ENCODE data around the gene CCL4L2.
"Not testable (repeated sequence)": the region's sequence is repeated elsewhere in the genome, so short reads cannot be mapped to it uniquely, and the experiment has no call there.

The CCL4L2 gene

DNA sequence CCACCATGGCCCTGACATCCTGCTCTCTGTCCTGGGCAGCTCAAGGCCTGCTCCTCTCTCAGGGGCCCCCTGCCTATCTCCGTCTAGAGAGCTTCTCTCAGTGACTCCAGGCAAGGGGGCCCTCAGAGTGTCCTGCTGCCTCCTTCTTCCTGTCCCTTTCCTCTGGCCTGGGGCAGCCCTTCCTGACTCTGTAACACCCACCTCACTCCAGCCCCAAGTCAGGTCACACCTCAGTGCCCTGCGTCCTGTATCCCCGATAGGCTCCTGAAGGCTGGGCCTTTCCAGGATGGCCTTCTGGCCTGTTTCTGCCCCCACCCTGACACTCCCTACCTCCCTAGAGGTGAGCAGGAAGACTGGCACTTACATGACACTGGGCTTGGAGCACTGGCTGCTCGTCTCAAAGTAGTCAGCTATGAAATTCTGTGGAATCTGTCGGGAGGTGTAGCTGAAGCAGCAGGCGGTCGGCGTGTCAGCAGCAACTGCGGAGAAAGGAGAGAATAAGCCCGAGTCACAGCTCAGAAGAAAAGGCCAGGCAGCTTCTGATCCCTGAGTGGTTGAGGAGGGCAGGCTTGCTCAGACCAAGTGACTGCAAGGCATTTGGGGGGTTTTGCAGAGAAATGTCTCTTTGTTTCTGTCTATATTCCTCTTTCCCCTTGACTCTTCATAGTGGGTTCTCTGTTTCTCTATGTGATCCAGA lies 15.3 kb upstream of the CCL4L2 start:
- H3K4me3 ChIP-seq (ENCODE audit: insufficient read depth, low read depth, low read length, poor library complexity, severe bottlenecking) = no peak overlapping the region
- no peak for DNase-seq
- H3K4me1 ChIP-seq (ENCODE audit: control insufficient read depth, insufficient read depth, low read length, poor library complexity, severe bottlenecking) = no peaks in the 10 kb centered on the region
- H3K9me3 ChIP-seq (ENCODE audit: control insufficient read depth, low read length) = no peaks in the 10 kb centered on the region
- H3K36me3 ChIP-seq (ENCODE audit: control insufficient read depth, insufficient read depth, low read length) = no peaks in the 10 kb centered on the region
- H3K27ac ChIP-seq (ENCODE audit: insufficient read depth, low read length, poor library complexity, severe bottlenecking) = no peak overlapping the region
- no peaks in the 10 kb centered on the region for H3K27me3 ChIP-seq (replicated peaks; ENCODE audit: control insufficient read depth, insufficient read depth, low read length, poor library complexity, severe bottlenecking)

- no peaks in the 10 kb centered on the region for H3K4me1 ChIP-seq (ENCODE audit: control insufficient read depth, insufficient read depth, low read length, poor library complexity, severe bottlenecking)
- H3K27ac ChIP-seq (ENCODE audit: insufficient read depth, low read length, poor library complexity, severe bottlenecking) = no peak overlapping the region
- no peak for DNase-seq
- H3K36me3 ChIP-seq (ENCODE audit: control insufficient read depth, insufficient read depth, low read length) = no peaks in the 10 kb centered on the region
- no peak overlapping the region for H3K4me3 ChIP-seq (ENCODE audit: insufficient read depth, low read depth, low read length, poor library complexity, severe bottlenecking)
- no peaks in the 10 kb centered on the region for H3K27me3 ChIP-seq (replicated peaks; ENCODE audit: control insufficient read depth, insufficient read depth, low read length, poor library complexity, severe bottlenecking)
- no peaks in the 10 kb centered on the region for H3K9me3 ChIP-seq (ENCODE audit: control insufficient read depth, low read length)
These were observed 14.8 kb upstream of the CCL4L2 start for GRCh38 chr17:36196131-36196486.

DNA sequence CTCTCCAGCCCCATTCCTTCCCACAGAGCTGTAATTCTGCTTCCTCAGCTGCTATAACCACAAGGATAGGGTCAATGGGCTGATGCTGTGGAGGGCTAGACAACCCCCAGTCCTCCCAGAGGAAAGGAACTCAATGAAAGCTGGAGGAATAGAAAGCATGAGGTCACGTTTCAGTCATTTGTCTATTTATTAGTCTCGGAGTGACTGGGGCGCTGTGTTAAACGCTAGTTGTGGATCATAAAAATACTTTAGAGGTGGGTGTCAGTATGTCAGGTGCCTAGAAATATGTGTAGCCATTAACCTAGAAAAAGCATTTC lies 13.5 kb upstream of the CCL4L2 start:
- Histone ChIP-seq H3K36me3 (ENCODE audit: control insufficient read depth, insufficient read depth, low read length) (no peaks in the 10 kb centered on the region), H3K27me3 (replicated peaks; ENCODE audit: control insufficient read depth, insufficient read depth, low read length, poor library complexity, severe bottlenecking) (no peaks in the 10 kb centered on the region), H3K27ac (ENCODE audit: insufficient read depth, low read length, poor library complexity, severe bottlenecking) (no peak overlapping the region), H3K4me3 (ENCODE audit: insufficient read depth, low read depth, low read length, poor library complexity, severe bottlenecking) (no peak overlapping the region), H3K9me3 (ENCODE audit: control insufficient read depth, low read length) (no peaks in the 10 kb centered on the region), H3K4me1 (ENCODE audit: control insufficient read depth, insufficient read depth, low read length, poor library complexity, severe bottlenecking) (no peaks in the 10 kb centered on the region)
- DNase-seq = no peak

DNA sequence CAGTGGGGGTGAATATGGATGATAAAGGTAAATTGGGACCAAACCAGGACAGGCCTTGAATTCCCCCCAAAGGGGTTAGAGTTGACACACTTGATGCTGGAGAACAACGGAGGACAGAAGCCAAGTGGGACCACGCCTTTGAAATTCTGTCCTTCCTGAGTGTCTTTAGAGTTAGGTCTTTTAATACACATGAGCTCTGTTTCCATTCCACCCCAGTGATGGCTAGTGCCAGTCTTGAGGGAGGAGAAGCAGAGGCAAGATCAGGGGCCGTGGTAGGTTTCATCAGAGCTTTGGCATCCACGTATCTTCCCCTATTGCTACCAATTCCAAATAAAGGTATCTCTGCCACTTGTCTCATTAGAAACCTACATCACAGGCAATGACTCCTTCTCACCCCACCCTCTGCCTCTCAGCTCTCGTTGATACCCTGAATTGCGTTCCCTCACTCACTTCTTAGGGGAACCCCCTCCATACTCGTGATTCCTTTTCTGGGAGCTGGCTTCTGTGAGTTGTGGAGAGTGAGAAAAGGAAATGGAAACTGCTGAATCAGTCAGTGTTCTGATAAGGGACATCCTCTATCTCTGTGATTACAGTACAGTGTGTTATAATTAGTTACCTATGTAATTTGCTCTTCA lies 11.9 kb upstream of the CCL4L2 start:
- Histone ChIP-seq H3K36me3 (ENCODE audit: control insufficient read depth, insufficient read depth, low read length) (no peaks in the 10 kb centered on the region), H3K4me3 (ENCODE audit: insufficient read depth, low read depth, low read length, poor library complexity, severe bottlenecking) (no peak overlapping the region), H3K27ac (ENCODE audit: insufficient read depth, low read length, poor library complexity, severe bottlenecking) (no peak overlapping the region), H3K9me3 (ENCODE audit: control insufficient read depth, low read length) (no peaks in the 10 kb centered on the region), H3K27me3 (replicated peaks; ENCODE audit: control insufficient read depth, insufficient read depth, low read length, poor library complexity, severe bottlenecking) (no peaks in the 10 kb centered on the region), H3K4me1 (ENCODE audit: control insufficient read depth, insufficient read depth, low read length, poor library complexity, severe bottlenecking) (no peaks in the 10 kb centered on the region)
- DNase-seq = no peak

DNA sequence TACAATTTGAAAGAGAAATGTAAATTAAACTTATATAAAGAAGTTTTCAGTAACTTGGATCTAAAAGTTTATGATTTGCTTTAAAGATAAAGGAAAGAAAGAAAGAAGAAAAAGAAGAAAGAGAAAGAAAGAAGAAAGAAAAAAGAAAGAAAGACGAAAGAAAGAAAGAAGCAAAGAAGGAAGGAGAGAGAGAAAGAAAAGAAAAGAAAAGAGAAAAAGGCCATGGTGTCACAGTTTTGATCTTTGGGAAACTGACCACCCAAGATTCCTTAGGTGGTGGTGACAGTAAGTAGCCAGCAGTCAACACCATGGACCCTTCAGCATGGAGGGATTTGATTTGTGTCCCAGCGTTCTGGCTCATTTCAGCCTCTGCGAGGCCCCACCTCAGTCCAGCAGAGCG lies 9.8 kb upstream of the CCL4L2 start:
- DNase-seq; H3K27me3 ChIP-seq (replicated peaks; ENCODE audit: control insufficient read depth, insufficient read depth, low read length, poor library complexity, severe bottlenecking); H3K27ac ChIP-seq (ENCODE audit: insufficient read depth, low read length, poor library complexity, severe bottlenecking); H3K4me3 ChIP-seq (ENCODE audit: insufficient read depth, low read depth, low read length, poor library complexity, severe bottlenecking); H3K4me1 ChIP-seq (ENCODE audit: control insufficient read depth, insufficient read depth, low read length, poor library complexity, severe bottlenecking); H3K9me3 ChIP-seq (ENCODE audit: control insufficient read depth, low read length); H3K36me3 ChIP-seq (ENCODE audit: control insufficient read depth, insufficient read depth, low read length): not testable (repeated sequence)

- H3K4me3 ChIP-seq (ENCODE audit: insufficient read depth, low read depth, low read length, poor library complexity, severe bottlenecking); H3K27me3 ChIP-seq (replicated peaks; ENCODE audit: control insufficient read depth, insufficient read depth, low read length, poor library complexity, severe bottlenecking); H3K9me3 ChIP-seq (ENCODE audit: control insufficient read depth, low read length); H3K36me3 ChIP-seq (ENCODE audit: control insufficient read depth, insufficient read depth, low read length); H3K4me1 ChIP-seq (ENCODE audit: control insufficient read depth, insufficient read depth, low read length, poor library complexity, severe bottlenecking); DNase-seq; H3K27ac ChIP-seq (ENCODE audit: insufficient read depth, low read length, poor library complexity, severe bottlenecking): not testable (repeated sequence)
These were observed 9.4 kb upstream of the CCL4L2 start for GRCh38 chr17:36201506-36201905.

DNA sequence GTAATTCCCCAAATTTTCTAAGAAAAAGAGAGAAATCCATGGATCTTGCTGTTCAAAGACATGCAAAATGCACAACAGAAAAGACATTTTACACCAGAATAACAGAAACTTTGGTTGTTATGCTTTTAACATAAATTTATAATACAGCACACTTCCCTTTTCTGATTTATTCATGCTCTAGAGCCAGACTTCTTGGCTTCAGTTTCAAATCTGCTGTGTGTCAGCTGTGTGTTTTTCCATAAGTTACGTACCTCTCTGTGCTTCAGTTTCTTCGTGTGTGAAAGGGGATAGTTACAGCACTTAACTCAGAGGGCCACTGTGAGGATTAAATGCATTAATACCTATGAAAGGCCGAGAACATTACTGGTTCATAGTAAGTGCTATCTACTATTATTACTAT lies 7.5 kb upstream of the CCL4L2 start:
- DNase-seq = no peak
- H3K27ac ChIP-seq (ENCODE audit: insufficient read depth, low read length, poor library complexity, severe bottlenecking) = no peak overlapping the region
- H3K36me3 ChIP-seq (ENCODE audit: control insufficient read depth, insufficient read depth, low read length) = no peaks in the 10 kb centered on the region
- no peaks in the 10 kb centered on the region for H3K9me3 ChIP-seq (ENCODE audit: control insufficient read depth, low read length)
- no peak overlapping the region for H3K4me3 ChIP-seq (ENCODE audit: insufficient read depth, low read depth, low read length, poor library complexity, severe bottlenecking)
- no peaks in the 10 kb centered on the region for H3K27me3 ChIP-seq (replicated peaks; ENCODE audit: control insufficient read depth, insufficient read depth, low read length, poor library complexity, severe bottlenecking)
- no peaks in the 10 kb centered on the region for H3K4me1 ChIP-seq (ENCODE audit: control insufficient read depth, insufficient read depth, low read length, poor library complexity, severe bottlenecking)

DNA sequence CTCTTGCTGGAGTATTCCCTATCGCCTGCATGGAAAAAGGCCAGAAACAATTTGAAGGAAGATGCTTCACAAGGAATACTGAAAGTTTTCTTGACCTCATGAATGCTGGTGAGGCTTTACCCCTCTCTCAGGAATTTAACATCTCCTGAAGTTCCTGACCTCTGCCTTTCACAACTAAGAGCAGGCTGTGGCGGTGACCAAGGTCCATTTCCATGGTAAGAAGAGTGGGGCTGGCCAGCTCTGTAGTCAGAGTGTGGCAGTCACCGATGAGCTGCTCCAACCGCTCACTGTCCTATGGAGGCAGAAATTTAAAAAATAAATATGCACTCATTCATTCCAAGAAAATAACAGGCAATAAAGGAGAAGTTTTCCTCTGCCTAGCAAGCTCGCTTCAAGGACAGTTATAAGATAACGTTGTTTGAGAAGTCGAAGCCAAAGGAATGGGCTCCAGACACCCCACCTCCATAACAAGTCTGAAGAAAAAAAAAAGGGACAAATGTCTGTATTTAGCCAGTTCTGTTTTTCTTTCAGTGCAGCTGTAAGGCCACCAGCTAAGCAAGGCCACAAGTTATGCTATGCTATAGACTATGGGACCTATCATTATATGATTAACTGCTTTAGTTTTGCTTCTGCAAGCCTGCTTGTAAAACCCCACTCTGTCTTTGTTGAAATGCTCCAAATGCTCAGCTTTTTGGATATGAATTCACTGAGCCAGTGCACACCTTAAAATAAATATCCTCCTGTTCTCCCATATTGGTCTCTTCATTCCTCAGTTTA lies 6.0 kb upstream of the CCL4L2 start:
- no peak overlapping the region for H3K4me3 ChIP-seq (ENCODE audit: insufficient read depth, low read depth, low read length, poor library complexity, severe bottlenecking)
- H3K36me3 ChIP-seq (ENCODE audit: control insufficient read depth, insufficient read depth, low read length) = no peaks in the 10 kb centered on the region
- H3K4me1 ChIP-seq (ENCODE audit: control insufficient read depth, insufficient read depth, low read length, poor library complexity, severe bottlenecking) = no peaks in the 10 kb centered on the region
- no peak for DNase-seq
- no peaks in the 10 kb centered on the region for H3K27me3 ChIP-seq (replicated peaks; ENCODE audit: control insufficient read depth, insufficient read depth, low read length, poor library complexity, severe bottlenecking)
- no peaks in the 10 kb centered on the region for H3K9me3 ChIP-seq (ENCODE audit: control insufficient read depth, low read length)
- no peak overlapping the region for H3K27ac ChIP-seq (ENCODE audit: insufficient read depth, low read length, poor library complexity, severe bottlenecking)

- H3K4me1 ChIP-seq (ENCODE audit: control insufficient read depth, insufficient read depth, low read length, poor library complexity, severe bottlenecking) = no peaks in the 10 kb centered on the region
- no peak overlapping the region for H3K27ac ChIP-seq (ENCODE audit: insufficient read depth, low read length, poor library complexity, severe bottlenecking)
These were observed 5.0 kb upstream of the CCL4L2 start for GRCh38 chr17:36205637-36206485.

DNA sequence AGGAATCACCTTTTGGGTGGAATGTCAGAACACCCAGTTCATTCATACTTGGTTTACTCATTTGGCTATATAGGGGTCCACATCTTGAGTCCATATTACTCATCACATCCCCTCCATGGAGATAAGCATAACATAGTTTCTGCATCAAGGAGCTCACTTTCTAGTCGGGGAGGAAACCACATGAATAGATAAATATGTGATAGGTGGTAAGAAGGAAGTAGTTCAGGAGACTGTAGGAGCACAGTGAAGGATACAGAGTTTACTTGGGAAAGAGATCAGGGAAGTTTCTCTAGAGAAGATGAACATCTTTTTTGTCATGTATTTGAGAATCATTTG lies 4.4 kb upstream of the CCL4L2 start:
- H3K4me3 ChIP-seq (ENCODE audit: insufficient read depth, low read depth, low read length, poor library complexity, severe bottlenecking); H3K27ac ChIP-seq (ENCODE audit: insufficient read depth, low read length, poor library complexity, severe bottlenecking); DNase-seq; H3K9me3 ChIP-seq (ENCODE audit: control insufficient read depth, low read length); H3K36me3 ChIP-seq (ENCODE audit: control insufficient read depth, insufficient read depth, low read length); H3K4me1 ChIP-seq (ENCODE audit: control insufficient read depth, insufficient read depth, low read length, poor library complexity, severe bottlenecking); H3K27me3 ChIP-seq (replicated peaks; ENCODE audit: control insufficient read depth, insufficient read depth, low read length, poor library complexity, severe bottlenecking): not testable (repeated sequence)

More at GRCh38 chr17:36205637-36206485, 5.0 kb upstream of the CCL4L2 start:
- no peak for DNase-seq
- H3K36me3 ChIP-seq (ENCODE audit: control insufficient read depth, insufficient read depth, low read length) = no peaks in the 10 kb centered on the region
- no peaks in the 10 kb centered on the region for H3K9me3 ChIP-seq (ENCODE audit: control insufficient read depth, low read length)
- no peak overlapping the region for H3K4me3 ChIP-seq (ENCODE audit: insufficient read depth, low read depth, low read length, poor library complexity, severe bottlenecking)
- no peaks in the 10 kb centered on the region for H3K27me3 ChIP-seq (replicated peaks; ENCODE audit: control insufficient read depth, insufficient read depth, low read length, poor library complexity, severe bottlenecking)
